Cardiac fibroblast (primary cell): ENCODE data around the gene DHRS11.

Experiments used
- DNase-seq, 2 donors: peaks; one replicate each; pipeline versions ENCODE4 v3.0.0 to v3.0.0-alpha.2; 2010; ENCODE audit warnings: low read depth in 2 of 2
- H3K4me3 ChIP-seq, 2 donors: replicated peaks in 1 of 2; 1 replicate in 1 of 2; 2 replicates in 1 of 2; pipeline ENCODE4 v1.5.1; 2011; ENCODE audit warnings: low read depth in 2 of 2, low read length in 2 of 2, mild to moderate bottlenecking in 2 of 2, moderate library complexity in 1 of 2
- CTCF ChIP-seq: IDR thresholded peaks from one replicate; pipeline ENCODE4 v1.5.1; 2011; ENCODE audit warnings: low read depth, mild to moderate bottlenecking, low read length, inconsistent platforms

Gene DHRS11

GRCh38 chr17:36591434-36592315 lies at the start of gene DHRS11:
DHRS11 (plus strand) TSS chr17:36591879; CDS start chr17:36592010, 131 bp downstream.
- TF ChIP-seq CTCF = no peak
- H3K4me3 ChIP-seq = peak within 1 kb of the TSS; percentile 54 to 68
- DNase-seq = peak; percentile 64 to 77

GRCh38 chr17:36542755-36543154 lies 48.9 kb upstream of the DHRS11 start:
- TF ChIP-seq CTCF = no peak
- H3K4me3 ChIP-seq = no peak overlapping the region
- DNase-seq = no peak

GRCh38 chr17:36544044-36544306 lies 47.7 kb upstream of the DHRS11 start:
- H3K4me3 ChIP-seq = peak overlapping the region; percentile 94 to 97
- peak; percentile 23 for TF ChIP-seq CTCF
- DNase-seq = peak in 1 of 2 donors; percentile 67

GRCh38 chr17:36544307-36545076 lies 47.2 kb upstream of the DHRS11 start, which contains the start of gene GGNBP2:
GGNBP2 (plus strand) TSS chr17:36544919; CDS start chr17:36545725, 806 bp downstream.
- TF ChIP-seq CTCF = no peak
- H3K4me3 ChIP-seq = peak within 1 kb of the TSS; percentile 94 to 97
- peak; percentile 90 to 94 for DNase-seq

GRCh38 chr17:36545077-36545464 lies 46.6 kb upstream of the DHRS11 start:
- no peak for TF ChIP-seq CTCF
- no peak for DNase-seq

GRCh38 chr17:36545465-36546417 lies 45.9 kb upstream of the DHRS11 start:
- TF ChIP-seq CTCF = no peak
- peak; percentile 97 to 99 for DNase-seq
- H3K4me3 ChIP-seq = peak overlapping the region; percentile 83 to 94

More at GRCh38 chr17:36545077-36545464, 46.6 kb upstream of the DHRS11 start:
- peak overlapping the region; percentile 94 to 97 for H3K4me3 ChIP-seq
